ENCODE results near the gene MCM7.

DNA sequence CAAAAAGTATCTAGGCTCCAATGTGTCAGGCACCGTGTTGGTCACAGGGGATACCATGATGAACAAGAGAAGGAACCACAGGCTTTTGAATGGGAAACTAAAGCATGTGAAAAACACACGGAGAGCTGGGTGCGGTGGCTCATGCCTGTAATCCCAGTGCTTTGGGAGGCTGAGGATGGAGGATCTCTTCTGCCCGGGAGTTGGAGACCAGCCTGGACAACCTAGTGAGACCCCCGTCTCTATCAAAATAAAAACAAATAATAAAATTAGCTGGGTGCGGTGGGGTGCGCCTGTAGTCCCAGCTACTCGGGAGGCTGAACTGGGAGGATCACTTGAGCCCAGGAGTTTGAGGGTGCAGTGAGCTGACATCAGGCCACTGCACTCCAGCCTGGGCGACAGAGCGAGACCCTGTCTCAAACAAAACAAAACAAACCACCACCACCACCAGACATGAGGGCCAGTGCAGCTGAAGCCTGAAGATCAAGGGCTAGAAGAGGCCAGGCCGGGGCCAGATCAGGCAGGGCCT, 13.0 kb downstream of the MCM7 start:
- no peak for TF ChIP-seq RCOR1 (conservative IDR thresholded peaks at IDR 0.05; ENCODE audit: low read depth, low read length)
- TF ChIP-seq POU2F2 (IDR thresholded peaks at IDR 0.05; ENCODE audit: borderline replicate concordance, low read depth, low read length), result no peak
- no peak for TF ChIP-seq ZNF274 (IDR thresholded peaks at IDR 0.05; ENCODE audit: insufficient read depth, insufficient read length)
- no peak for TF ChIP-seq ATF2 (IDR thresholded peaks at IDR 0.05; ENCODE audit: low read length)
- no peak for TF ChIP-seq POLR2A (IDR thresholded peaks at IDR 0.05; ENCODE audit: low read depth, low read length)
